ENCODE data around the gene ADAMTSL3. TPM values are rescaled to one million over a fixed set of nuclear protein-coding genes. Genes with fewer than 3 reads are reported as not detected.

Gene ADAMTSL3
- total RNA-seq, 5 donors from 2014 or later (not counting 1 experiment from before 2014, with no cell fraction given) = 0.07 to 0.15 (median 0.12) TPM; not detected in 1

- CTCF ChIA-PET = no interaction called here
- Histone ChIP-seq H3K36me3 (ENCODE audit: control insufficient read depth in 2 of 2, extremely low read depth in 1 of 2, insufficient read depth in 1 of 2, low read length in 1 of 2) (no peaks in the 10 kb centered on the region), H3K27me3 (replicated peaks in 1 of 2; ENCODE audit: control insufficient read depth in 2 of 2, extremely low read depth in 1 of 2, insufficient read depth in 2 of 2, low read length in 1 of 2) (no peaks in the 10 kb centered on the region), H3K4me3 (ENCODE audit: control insufficient read depth in 1 of 2, extremely low read depth in 1 of 2, low read length in 1 of 2) (no peak overlapping the region), H3K9me3 (no peaks in the 10 kb centered on the region), H3K27ac (ENCODE audit: low read length) (no peak overlapping the region), H3K4me1 (ENCODE audit: control insufficient read depth in 1 of 2, extremely low read depth in 1 of 2, insufficient read depth in 2 of 2, low read length in 2 of 2) (no peaks in the 10 kb centered on the region)
- Mint-ChIP-seq H3K4me3 (no peak overlapping the region), H3K36me3 (no peaks in the 10 kb centered on the region), H3K4me1 (no peaks in the 10 kb centered on the region), H3K9me3 (no peaks in the 10 kb centered on the region), H3K27me3 (peaks cover 10 to 19% of the 10 kb centered on the region in 2 donors), H3K27ac (no peak overlapping the region)
- DNase-seq (no peak), ATAC-seq (replicated peaks in 1 of 4) (no peak)
- POLR2A ChIA-PET = no interaction called here
- WGBS (ENCODE audit: insufficient coverage) = no CpG with 5 or more reads among the region's 4 CpGs
These were observed 34.3 kb downstream of the ADAMTSL3 start for GRCh38 chr15:83688201-83688600.

GRCh38 chr15:83690676-83691075 is 36.8 kb downstream of the ADAMTSL3 start:
- Mint-ChIP-seq H3K4me3 (no peak overlapping the region), H3K9me3 (no peaks in the 10 kb centered on the region), H3K36me3 (no peaks in the 10 kb centered on the region), H3K27me3 (peaks cover 13 to 15% of the 10 kb centered on the region in 2 donors), H3K4me1 (no peaks in the 10 kb centered on the region), H3K27ac (no peak overlapping the region)
- Histone ChIP-seq H3K4me1 (ENCODE audit: control insufficient read depth in 1 of 2, extremely low read depth in 1 of 2, insufficient read depth in 2 of 2, low read length in 2 of 2) (no peaks in the 10 kb centered on the region), H3K27ac (ENCODE audit: low read length) (no peak overlapping the region), H3K9me3 (no peaks in the 10 kb centered on the region), H3K36me3 (ENCODE audit: control insufficient read depth in 2 of 2, extremely low read depth in 1 of 2, insufficient read depth in 1 of 2, low read length in 1 of 2) (no peaks in the 10 kb centered on the region), H3K27me3 (replicated peaks in 1 of 2; ENCODE audit: control insufficient read depth in 2 of 2, extremely low read depth in 1 of 2, insufficient read depth in 2 of 2, low read length in 1 of 2) (no peaks in the 10 kb centered on the region), H3K4me3 (ENCODE audit: control insufficient read depth in 1 of 2, extremely low read depth in 1 of 2, low read length in 1 of 2) (no peak overlapping the region)
- 70% methylated on average over 2 of the region's 4 CpGs for WGBS (ENCODE audit: insufficient coverage)
- ChIA-PET POLR2A (no interaction called here), CTCF (no interaction called here)
- ATAC-seq (replicated peaks in 1 of 4) (no peak), DNase-seq (no peak)

- no peak overlapping the region for H3K27ac ChIP-seq (ENCODE audit: low read length)
- CTCF ChIA-PET = no interaction called here
- H3K27me3 Mint-ChIP-seq = peaks cover 5 to 8% of the 10 kb centered on the region in 2 donors
These were observed 39.0 kb downstream of the ADAMTSL3 start for GRCh38 chr15:83692746-83693581.

GRCh38 chr15:83694015-83694414 is 40.1 kb downstream of the ADAMTSL3 start:
- no peaks in the 10 kb centered on the region for H3K4me1 Mint-ChIP-seq
- H3K4me1 ChIP-seq (ENCODE audit: control insufficient read depth in 1 of 2, extremely low read depth in 1 of 2, insufficient read depth in 2 of 2, low read length in 2 of 2) = no peaks in the 10 kb centered on the region
- H3K4me3 Mint-ChIP-seq = no peak overlapping the region
- H3K36me3 Mint-ChIP-seq = no peaks in the 10 kb centered on the region
- H3K9me3 Mint-ChIP-seq = peaks cover 0 to 3% (median 0%) of the 10 kb centered on the region in 3 donors
- peaks cover 0 to 2% of the 10 kb centered on the region in 2 experiments for H3K27me3 ChIP-seq (replicated peaks in 1 of 2; ENCODE audit: control insufficient read depth in 2 of 2, extremely low read depth in 1 of 2, insufficient read depth in 2 of 2, low read length in 1 of 2)
- no peak overlapping the region for H3K27ac ChIP-seq (ENCODE audit: low read length)
- no peak overlapping the region for H3K4me3 ChIP-seq (ENCODE audit: control insufficient read depth in 1 of 2, extremely low read depth in 1 of 2, low read length in 1 of 2)
- ChIA-PET CTCF (no interaction called here), POLR2A (no interaction called here)
- ATAC-seq (replicated peaks in 1 of 4) = no peak
- 83% methylated on average over 3 of the region's 9 CpGs for WGBS (ENCODE audit: insufficient coverage)
- no peak for DNase-seq
- peaks cover 5 to 8% of the 10 kb centered on the region in 2 donors for H3K27me3 Mint-ChIP-seq
- H3K9me3 ChIP-seq = no peaks in the 10 kb centered on the region
- no peaks in the 10 kb centered on the region for H3K36me3 ChIP-seq (ENCODE audit: control insufficient read depth in 2 of 2, extremely low read depth in 1 of 2, insufficient read depth in 1 of 2, low read length in 1 of 2)
- no peak overlapping the region for H3K27ac Mint-ChIP-seq

More at GRCh38 chr15:83692746-83693581, 39.0 kb downstream of the ADAMTSL3 start:
- ATAC-seq (replicated peaks in 1 of 4) (no peak), DNase-seq (no peak)
- H3K4me3 ChIP-seq (ENCODE audit: control insufficient read depth in 1 of 2, extremely low read depth in 1 of 2, low read length in 1 of 2) = no peak overlapping the region
- Mint-ChIP-seq H3K4me3 (no peak overlapping the region), H3K9me3 (no peaks in the 10 kb centered on the region), H3K27ac (no peak overlapping the region), H3K4me1 (no peaks in the 10 kb centered on the region), H3K36me3 (no peaks in the 10 kb centered on the region)
- H3K9me3 ChIP-seq = no peaks in the 10 kb centered on the region
- no peaks in the 10 kb centered on the region for H3K27me3 ChIP-seq (replicated peaks in 1 of 2; ENCODE audit: control insufficient read depth in 2 of 2, extremely low read depth in 1 of 2, insufficient read depth in 2 of 2, low read length in 1 of 2)
- H3K4me1 ChIP-seq (ENCODE audit: control insufficient read depth in 1 of 2, extremely low read depth in 1 of 2, insufficient read depth in 2 of 2, low read length in 2 of 2) = no peaks in the 10 kb centered on the region
- POLR2A ChIA-PET = no interaction called here
- WGBS (ENCODE audit: insufficient coverage) = 59% methylated on average over 3 of the region's 10 CpGs
- no peaks in the 10 kb centered on the region for H3K36me3 ChIP-seq (ENCODE audit: control insufficient read depth in 2 of 2, extremely low read depth in 1 of 2, insufficient read depth in 1 of 2, low read length in 1 of 2)

GRCh38 chr15:83694536-83694935 is 40.6 kb downstream of the ADAMTSL3 start:
- 82% methylated on average over 5 of the region's 5 CpGs for WGBS (ENCODE audit: insufficient coverage)
- Histone ChIP-seq H3K4me1 (ENCODE audit: control insufficient read depth in 1 of 2, extremely low read depth in 1 of 2, insufficient read depth in 2 of 2, low read length in 2 of 2) (no peaks in the 10 kb centered on the region), H3K27me3 (replicated peaks in 1 of 2; ENCODE audit: control insufficient read depth in 2 of 2, extremely low read depth in 1 of 2, insufficient read depth in 2 of 2, low read length in 1 of 2) (peaks cover 0 to 2% of the 10 kb centered on the region in 2 experiments), H3K4me3 (ENCODE audit: control insufficient read depth in 1 of 2, extremely low read depth in 1 of 2, low read length in 1 of 2) (no peak overlapping the region), H3K27ac (ENCODE audit: low read length) (no peak overlapping the region), H3K36me3 (ENCODE audit: control insufficient read depth in 2 of 2, extremely low read depth in 1 of 2, insufficient read depth in 1 of 2, low read length in 1 of 2) (no peaks in the 10 kb centered on the region), H3K9me3 (no peaks in the 10 kb centered on the region)
- DNase-seq (no peak), ATAC-seq (replicated peaks in 1 of 4) (no peak)
- H3K9me3 Mint-ChIP-seq = peaks cover 0 to 6% (median 0%) of the 10 kb centered on the region in 3 donors
- H3K27ac Mint-ChIP-seq = no peak overlapping the region
- ChIA-PET POLR2A (no interaction called here), CTCF (no interaction called here)
- H3K27me3 Mint-ChIP-seq = peaks cover 5 to 8% of the 10 kb centered on the region in 2 donors
- no peak overlapping the region for H3K4me3 Mint-ChIP-seq
- no peaks in the 10 kb centered on the region for H3K4me1 Mint-ChIP-seq
- H3K36me3 Mint-ChIP-seq = no peaks in the 10 kb centered on the region

- CTCF ChIA-PET = no interaction called here
- ATAC-seq (replicated peaks in 1 of 4) (no peak), DNase-seq (no peak)
- no peaks in the 10 kb centered on the region for H3K4me1 Mint-ChIP-seq
- H3K36me3 Mint-ChIP-seq = no peaks in the 10 kb centered on the region
- H3K9me3 Mint-ChIP-seq = peaks cover 0 to 8% (median 0%) of the 10 kb centered on the region in 3 donors
- no peaks in the 10 kb centered on the region for H3K9me3 ChIP-seq
- H3K4me3 ChIP-seq (ENCODE audit: control insufficient read depth in 1 of 2, extremely low read depth in 1 of 2, low read length in 1 of 2) = no peak overlapping the region
- no CpG with 5 or more reads among the region's 3 CpGs for WGBS (ENCODE audit: insufficient coverage)
- H3K27me3 Mint-ChIP-seq = peaks cover 5 to 8% of the 10 kb centered on the region in 2 donors
- peaks cover 0 to 2% of the 10 kb centered on the region in 2 experiments for H3K27me3 ChIP-seq (replicated peaks in 1 of 2; ENCODE audit: control insufficient read depth in 2 of 2, extremely low read depth in 1 of 2, insufficient read depth in 2 of 2, low read length in 1 of 2)
- H3K4me3 Mint-ChIP-seq = no peak overlapping the region
- POLR2A ChIA-PET = no interaction called here
- no peak overlapping the region for H3K27ac ChIP-seq (ENCODE audit: low read length)
- H3K36me3 ChIP-seq (ENCODE audit: control insufficient read depth in 2 of 2, extremely low read depth in 1 of 2, insufficient read depth in 1 of 2, low read length in 1 of 2) = no peaks in the 10 kb centered on the region
- no peaks in the 10 kb centered on the region for H3K4me1 ChIP-seq (ENCODE audit: control insufficient read depth in 1 of 2, extremely low read depth in 1 of 2, insufficient read depth in 2 of 2, low read length in 2 of 2)
- no peak overlapping the region for H3K27ac Mint-ChIP-seq
These were observed 41.3 kb downstream of the ADAMTSL3 start for GRCh38 chr15:83695246-83695645.

Measured in T-cell (primary cell).